Measurements from ENCODE around the gene GLDN.

Gene GLDN

GRCh38 chr15:51379390-51379789 lies 37.9 kb downstream of the GLDN start:
- no peak for DNase-seq (ENCODE audit: low read depth, low spot score)
- H3K4me3 ChIP-seq (ENCODE audit: low read depth, low read length) = no peak overlapping the region
- no peak for TF ChIP-seq CTCF (IDR thresholded peaks at IDR 0.05; ENCODE audit: low read depth, low read length)
- in situ Hi-C loops (cut with HindIII; ENCODE audit: low sequenced_read_pairs) = no loop called here

DNA sequence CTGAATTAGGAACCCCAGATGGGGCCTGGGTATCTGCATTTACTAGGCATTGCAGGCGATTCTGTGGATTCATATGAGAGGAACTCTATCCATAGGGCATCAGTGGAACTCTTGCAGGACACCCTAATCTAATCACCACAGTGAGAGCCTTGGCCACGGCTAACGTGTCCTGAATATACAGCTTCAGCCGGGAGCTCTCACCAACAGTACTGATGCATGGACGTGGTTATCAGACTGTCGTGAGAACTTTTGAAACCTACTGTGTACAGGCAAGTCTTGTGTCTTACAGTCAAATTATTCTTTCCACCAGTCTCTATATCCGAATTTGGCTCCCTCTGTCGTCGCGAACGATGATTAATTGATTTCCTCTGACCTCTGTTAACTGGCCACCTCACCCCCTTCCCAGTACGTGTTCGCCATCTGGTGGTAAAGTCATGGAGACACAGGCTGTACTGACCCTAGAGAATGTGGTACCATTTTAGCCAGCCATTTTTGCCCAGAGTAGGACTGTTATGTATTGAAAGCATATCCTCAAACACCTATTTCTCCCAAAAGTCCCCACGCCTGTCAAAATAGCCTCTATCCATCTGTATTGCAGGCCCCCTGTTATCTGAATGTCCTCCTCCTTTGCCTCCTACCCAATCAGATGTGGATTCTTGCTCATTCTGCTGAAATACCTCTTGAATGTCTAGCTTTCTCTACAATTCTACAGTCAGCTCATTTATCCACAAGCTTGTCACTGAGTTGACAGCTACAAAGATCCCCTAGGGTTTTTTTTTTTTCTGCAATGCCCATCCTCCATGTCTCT lies 39.7 kb downstream of the GLDN start:
- in situ Hi-C loops (cut with HindIII; ENCODE audit: low sequenced_read_pairs) = no loop called here
- peak; percentile 59 for DNase-seq (ENCODE audit: low read depth, low spot score)
- no peak overlapping the region for H3K4me3 ChIP-seq (ENCODE audit: low read depth, low read length)
- TF ChIP-seq CTCF (IDR thresholded peaks at IDR 0.05; ENCODE audit: low read depth, low read length) = peak; percentile 90

GRCh38 chr15:51382787-51383186 lies 41.3 kb downstream of the GLDN start:
- peak; percentile 80 for TF ChIP-seq CTCF (IDR thresholded peaks at IDR 0.05; ENCODE audit: low read depth, low read length)
- in situ Hi-C loops (cut with HindIII; ENCODE audit: low sequenced_read_pairs) = no loop called here
- no peak overlapping the region for H3K4me3 ChIP-seq (ENCODE audit: low read depth, low read length)
- DNase-seq (ENCODE audit: low read depth, low spot score) = peak; percentile 56

GRCh38 chr15:51386029-51386428 lies 44.6 kb downstream of the GLDN start:
- TF ChIP-seq CTCF (IDR thresholded peaks at IDR 0.05; ENCODE audit: low read depth, low read length) = no peak
- no peak for DNase-seq (ENCODE audit: low read depth, low spot score)
- H3K4me3 ChIP-seq (ENCODE audit: low read depth, low read length) = no peak overlapping the region
- in situ Hi-C loops (cut with HindIII; ENCODE audit: low sequenced_read_pairs) = no loop called here

- no peak overlapping the region for H3K4me3 ChIP-seq (ENCODE audit: low read depth, low read length)
- TF ChIP-seq CTCF (IDR thresholded peaks at IDR 0.05; ENCODE audit: low read depth, low read length) = no peak
- in situ Hi-C loops (cut with HindIII; ENCODE audit: low sequenced_read_pairs) = no loop called here
- DNase-seq (ENCODE audit: low read depth, low spot score) = no peak
Observed at GRCh38 chr15:51386486-51386885, 45.0 kb downstream of the GLDN start.

GRCh38 chr15:51386960-51387698 lies 45.7 kb downstream of the GLDN start:
- H3K4me3 ChIP-seq (ENCODE audit: low read depth, low read length) = no peak overlapping the region
- no peak for DNase-seq (ENCODE audit: low read depth, low spot score)
- in situ Hi-C loops (cut with HindIII; ENCODE audit: low sequenced_read_pairs) = no loop called here
- no peak for TF ChIP-seq CTCF (IDR thresholded peaks at IDR 0.05; ENCODE audit: low read depth, low read length)

All from astrocyte of the spinal cord (primary cell).